Gastrocnemius medialis (tissue), 4 donors: Measurements from ENCODE around the gene TRIM31. TPM values are rescaled to one million over a fixed set of nuclear protein-coding genes. Genes with fewer than 3 reads are reported as not detected.

Experiments
- ATAC-seq, 2 donors: fragments of 150-250 bp; one replicate each; pipeline ENCODE4 v1.9.1; 2016
- DNase-seq, 2 donors: peaks; one replicate each; pipeline ENCODE4 v3.0.0-alpha.2; 2019
- H3K27ac ChIP-seq, 4 donors: fragments of 200-600 bp; sonication (generic); 1 replicate in 1 of 4; 2 replicates in 3 of 4; pipeline ENCODE4 v1.5.1; 2016 to 2018; ENCODE audit warnings: mild to moderate bottlenecking in 2 of 4, moderate library complexity in 1 of 4
- H3K27me3 ChIP-seq, 3 donors: fragments of 200-600 bp; sonication (generic) in 2 of 3; 1 replicate in 1 of 3; 2 replicates in 2 of 3; pipeline versions ENCODE4 v1.5.1 to v1.6.0; 2016 to 2019; ENCODE audit warnings: mild to moderate bottlenecking in 1 of 3, moderate library complexity in 1 of 3
- H3K36me3 ChIP-seq, 2 donors: fragments of 200-600 bp; sonication (generic) in 1 of 2; one replicate each; pipeline ENCODE4 v1.5.1; 2017 to 2018
- H3K4me1 ChIP-seq, 2 donors: fragments of 200-600 bp; sonication (generic) in 1 of 2; one replicate each; pipeline ENCODE4 v1.5.1; 2016 to 2017; ENCODE audit warnings: mild to moderate bottlenecking in 2 of 2
- H3K4me3 ChIP-seq, 4 donors: fragments of 200-600 bp; sonication (generic) in 3 of 4; 1 replicate in 1 of 4; 2 replicates in 3 of 4; pipeline ENCODE4 v1.5.1; 2016 to 2019; ENCODE audit warnings: mild to moderate bottlenecking in 2 of 4
- H3K9me3 ChIP-seq, 3 donors: fragments of 200-600 bp; sonication (generic) in 2 of 3; 1 replicate in 1 of 3; 2 replicates in 2 of 3; pipeline ENCODE4 v1.5.1; 2016 to 2019
- CTCF ChIP-seq, 5 experiments: fragments of 450-650 bp in 3 of 5; fragments of 200-600 bp in 2 of 5; sonication (generic) in 2 of 5; IDR thresholded peaks in 4 of 5; conservative IDR thresholded peaks in 1 of 5; 1 replicate in 4 of 5; 2 replicates in 1 of 5; pipeline ENCODE4 v1.5.1; 2016 to 2019; ENCODE audit warnings: antibody characterized with exemption in 5 of 5, mild to moderate bottlenecking in 3 of 5, moderate library complexity in 3 of 5
- POLR2A ChIP-seq, 2 donors: fragments of 450-650 bp; IDR thresholded peaks; one replicate each; pipeline ENCODE4 v1.6.1; 2017; ENCODE audit warnings: antibody characterized with exemption in 2 of 2, mild to moderate bottlenecking in 2 of 2, moderate library complexity in 2 of 2
- in situ Hi-C, 4 donors: fragments of 200-750 bp; cut with MboI; loops; one replicate each; pipeline versions ENCODE4 v1.15.0 to v1.8.0; 2017; ENCODE audit warnings: low sequenced_read_pairs in 4 of 4
- intact Hi-C: fragments of 100-400 bp; cut with DNase I; formaldehyde crosslinking; loops from one replicate; pipeline ENCODE4 v1.15.1; 2023; ENCODE audit warnings: low total_unique reads
- total RNA-seq, 4 donors: library from RNA; depleted of rRNA; stranded (reverse); fragments of >200 nt; gene quantifications; one replicate each; pipeline versions ENCODE4 v1.1.0 to v1.2.3, GENCODE V29; 2016

TRIM31 gene
- total RNA-seq, 4 donors from 2014 or later, result 0.39 TPM; not detected in 3

GRCh38 chr6:30093951-30094661, 18.8 kb downstream of the TRIM31 start:
- H3K27ac ChIP-seq, result no peak overlapping the region
- no peak for ATAC-seq
- H3K9me3 ChIP-seq, result no peaks in the 10 kb centered on the region
- TF ChIP-seq POLR2A (IDR thresholded peaks at IDR 0.05), result no peak
- TF ChIP-seq CTCF (IDR thresholded peaks at IDR 0.05 in 4 of 5, conservative IDR thresholded peaks at IDR 0.05 in 1 of 5), result no peak
- intact Hi-C loops, result no loop called here
- H3K4me1 ChIP-seq, result no peaks in the 10 kb centered on the region
- H3K36me3 ChIP-seq, result no peaks in the 10 kb centered on the region
- peaks cover 24 to 39% (median 33%) of the 10 kb centered on the region in 3 donors for H3K27me3 ChIP-seq
- DNase-seq, result no peak
- no peak overlapping the region for H3K4me3 ChIP-seq
- in situ Hi-C loops, result no loop called here

- intact Hi-C loops, result no loop called here
Measured at GRCh38 chr6:30092852-30093543, 19.9 kb downstream of the TRIM31 start.

GRCh38 chr6:30091577-30092381, 21.1 kb downstream of the TRIM31 start:
- ATAC-seq (no peak), DNase-seq (no peak)
- Histone ChIP-seq H3K36me3 (no peaks in the 10 kb centered on the region), H3K27me3 (peaks cover 15 to 24% (median 24%) of the 10 kb centered on the region in 3 donors), H3K27ac (no peak overlapping the region), H3K9me3 (no peaks in the 10 kb centered on the region), H3K4me1 (no peaks in the 10 kb centered on the region), H3K4me3 (no peak overlapping the region)
- TF ChIP-seq POLR2A (IDR thresholded peaks at IDR 0.05) (no peak), CTCF (IDR thresholded peaks at IDR 0.05 in 4 of 5, conservative IDR thresholded peaks at IDR 0.05 in 1 of 5) (no peak)
- in situ Hi-C loops, result no loop called here
- intact Hi-C loops, result no loop called here

More at GRCh38 chr6:30092852-30093543, 19.9 kb downstream of the TRIM31 start:
- no peaks in the 10 kb centered on the region for H3K36me3 ChIP-seq
- no peak for DNase-seq
- ATAC-seq, result no peak
- H3K9me3 ChIP-seq, result no peaks in the 10 kb centered on the region
- in situ Hi-C loops, result no loop called here
- H3K27ac ChIP-seq, result no peak overlapping the region
- TF ChIP-seq CTCF (IDR thresholded peaks at IDR 0.05 in 4 of 5, conservative IDR thresholded peaks at IDR 0.05 in 1 of 5) (no peak), POLR2A (IDR thresholded peaks at IDR 0.05) (no peak)
- peaks cover 20 to 28% (median 24%) of the 10 kb centered on the region in 3 donors for H3K27me3 ChIP-seq
- no peaks in the 10 kb centered on the region for H3K4me1 ChIP-seq
- no peak overlapping the region for H3K4me3 ChIP-seq

GRCh38 chr6:30087876-30088275, 25.0 kb downstream of the TRIM31 start:
- H3K9me3 ChIP-seq, result no peaks in the 10 kb centered on the region
- H3K4me1 ChIP-seq, result no peaks in the 10 kb centered on the region
- intact Hi-C loops (no loop called here), in situ Hi-C loops (no loop called here)
- no peaks in the 10 kb centered on the region for H3K36me3 ChIP-seq
- no peak for ATAC-seq
- no peak for DNase-seq
- H3K27me3 ChIP-seq, result peaks cover 12 to 21% (median 15%) of the 10 kb centered on the region in 3 donors
- no peak overlapping the region for H3K4me3 ChIP-seq
- no peak overlapping the region for H3K27ac ChIP-seq
- TF ChIP-seq CTCF (IDR thresholded peaks at IDR 0.05 in 4 of 5, conservative IDR thresholded peaks at IDR 0.05 in 1 of 5) (no peak), POLR2A (IDR thresholded peaks at IDR 0.05) (no peak)
